ENCODE measurements around the gene DAO. TPM values are rescaled to one million over a fixed set of nuclear protein-coding genes. Genes with fewer than 3 reads are reported as not detected.

DAO gene
- polyA plus RNA-seq, 1 donor from 2014 or later = not detected

DNA sequence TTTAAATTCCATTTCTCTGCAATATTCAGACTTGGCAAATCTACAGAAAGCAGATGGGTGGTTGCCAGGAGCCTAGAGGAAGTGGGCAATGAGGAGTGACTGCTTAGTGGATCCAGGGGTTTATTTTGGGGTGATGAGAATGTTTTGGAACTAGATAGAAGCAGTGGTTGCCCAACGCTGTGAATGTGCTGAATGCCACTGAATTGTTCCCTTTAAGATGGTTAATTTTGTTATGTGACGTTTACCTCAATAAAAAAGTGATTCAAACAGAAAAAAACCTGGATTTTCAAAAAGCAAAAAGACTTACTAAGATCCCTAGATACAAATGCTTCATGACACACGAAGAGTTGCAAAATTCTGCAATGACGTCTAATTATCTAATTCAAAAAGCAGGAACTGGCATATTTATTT lies 34.2 kb downstream of the DAO start:
- H3K36me3 ChIP-seq (ENCODE audit: insufficient read depth, low read length) = peaks cover 10% of the 10 kb centered on the region
- no peaks in the 10 kb centered on the region for H4K20me1 ChIP-seq (ENCODE audit: insufficient read depth)
- no peak overlapping the region for H3K9ac ChIP-seq (ENCODE audit: low read length)
- H3K27ac ChIP-seq (ENCODE audit: low read length) = no peak overlapping the region
- H3K4me3 ChIP-seq (ENCODE audit: low read length) = no peak overlapping the region
- H3K9me2 ChIP-seq (ENCODE audit: insufficient read depth, low read length) = no peaks in the 10 kb centered on the region
- no peak for TF ChIP-seq RAD21 (conservative IDR thresholded peaks at IDR 0.05)
- TF ChIP-seq SMC3 (conservative IDR thresholded peaks at IDR 0.05; ENCODE audit: poor library complexity) = no peak
- TF ChIP-seq POLR2AphosphoS5 (IDR thresholded peaks at IDR 0.05) = no peak
- TF ChIP-seq MXI1 (conservative IDR thresholded peaks at IDR 0.05; ENCODE audit: poor library complexity, severe bottlenecking) = no peak
- TF ChIP-seq, protein P1, sequence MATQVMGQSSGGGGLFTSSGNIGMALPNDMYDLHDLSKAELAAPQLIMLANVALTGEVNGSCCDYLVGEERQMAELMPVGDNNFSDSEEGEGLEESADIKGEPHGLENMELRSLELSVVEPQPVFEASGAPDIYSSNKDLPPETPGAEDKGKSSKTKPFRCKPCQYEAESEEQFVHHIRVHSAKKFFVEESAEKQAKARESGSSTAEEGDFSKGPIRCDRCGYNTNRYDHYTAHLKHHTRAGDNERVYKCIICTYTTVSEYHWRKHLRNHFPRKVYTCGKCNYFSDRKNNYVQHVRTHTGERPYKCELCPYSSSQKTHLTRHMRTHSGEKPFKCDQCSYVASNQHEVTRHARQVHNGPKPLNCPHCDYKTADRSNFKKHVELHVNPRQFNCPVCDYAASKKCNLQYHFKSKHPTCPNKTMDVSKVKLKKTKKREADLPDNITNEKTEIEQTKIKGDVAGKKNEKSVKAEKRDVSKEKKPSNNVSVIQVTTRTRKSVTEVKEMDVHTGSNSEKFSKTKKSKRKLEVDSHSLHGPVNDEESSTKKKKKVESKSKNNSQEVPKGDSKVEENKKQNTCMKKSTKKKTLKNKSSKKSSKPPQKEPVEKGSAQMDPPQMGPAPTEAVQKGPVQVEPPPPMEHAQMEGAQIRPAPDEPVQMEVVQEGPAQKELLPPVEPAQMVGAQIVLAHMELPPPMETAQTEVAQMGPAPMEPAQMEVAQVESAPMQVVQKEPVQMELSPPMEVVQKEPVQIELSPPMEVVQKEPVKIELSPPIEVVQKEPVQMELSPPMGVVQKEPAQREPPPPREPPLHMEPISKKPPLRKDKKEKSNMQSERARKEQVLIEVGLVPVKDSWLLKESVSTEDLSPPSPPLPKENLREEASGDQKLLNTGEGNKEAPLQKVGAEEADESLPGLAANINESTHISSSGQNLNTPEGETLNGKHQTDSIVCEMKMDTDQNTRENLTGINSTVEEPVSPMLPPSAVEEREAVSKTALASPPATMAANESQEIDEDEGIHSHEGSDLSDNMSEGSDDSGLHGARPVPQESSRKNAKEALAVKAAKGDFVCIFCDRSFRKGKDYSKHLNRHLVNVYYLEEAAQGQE (IDR thresholded peaks at IDR 0.05; ENCODE audit: borderline replicate concordance) = no peak
- TF ChIP-seq, protein P2, sequence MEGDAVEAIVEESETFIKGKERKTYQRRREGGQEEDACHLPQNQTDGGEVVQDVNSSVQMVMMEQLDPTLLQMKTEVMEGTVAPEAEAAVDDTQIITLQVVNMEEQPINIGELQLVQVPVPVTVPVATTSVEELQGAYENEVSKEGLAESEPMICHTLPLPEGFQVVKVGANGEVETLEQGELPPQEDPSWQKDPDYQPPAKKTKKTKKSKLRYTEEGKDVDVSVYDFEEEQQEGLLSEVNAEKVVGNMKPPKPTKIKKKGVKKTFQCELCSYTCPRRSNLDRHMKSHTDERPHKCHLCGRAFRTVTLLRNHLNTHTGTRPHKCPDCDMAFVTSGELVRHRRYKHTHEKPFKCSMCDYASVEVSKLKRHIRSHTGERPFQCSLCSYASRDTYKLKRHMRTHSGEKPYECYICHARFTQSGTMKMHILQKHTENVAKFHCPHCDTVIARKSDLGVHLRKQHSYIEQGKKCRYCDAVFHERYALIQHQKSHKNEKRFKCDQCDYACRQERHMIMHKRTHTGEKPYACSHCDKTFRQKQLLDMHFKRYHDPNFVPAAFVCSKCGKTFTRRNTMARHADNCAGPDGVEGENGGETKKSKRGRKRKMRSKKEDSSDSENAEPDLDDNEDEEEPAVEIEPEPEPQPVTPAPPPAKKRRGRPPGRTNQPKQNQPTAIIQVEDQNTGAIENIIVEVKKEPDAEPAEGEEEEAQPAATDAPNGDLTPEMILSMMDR (IDR thresholded peaks at IDR 0.05; ENCODE audit: poor library complexity, severe bottlenecking) = no peak
- TF ChIP-seq EZH2 (IDR thresholded peaks at IDR 0.05; ENCODE audit: borderline replicate concordance, insufficient read depth, low read length, poor library complexity, severe bottlenecking) = no peak
- TF ChIP-seq EP300 (conservative IDR thresholded peaks at IDR 0.05; ENCODE audit: poor library complexity, severe bottlenecking) = no peak
- no peak for TF ChIP-seq TAF1 (IDR thresholded peaks at IDR 0.05; ENCODE audit: low read depth)
- no peak overlapping the region for H3K4me2 ChIP-seq (ENCODE audit: low read length)
- H3K27me3 ChIP-seq (ENCODE audit: insufficient read depth, low read depth, low read length) = no peaks in the 10 kb centered on the region
- H3K79me2 ChIP-seq (replicated peaks; ENCODE audit: insufficient read depth, low read length) = no peaks in the 10 kb centered on the region
- H3K9me3 ChIP-seq (ENCODE audit: low read length) = no peaks in the 10 kb centered on the region
- no peak overlapping the region for H2AFZ ChIP-seq (ENCODE audit: low read depth, low read length)
- H3F3A ChIP-seq (ENCODE audit: insufficient read depth, low read length, poor library complexity, severe bottlenecking) = no peaks in the 10 kb centered on the region

DNA sequence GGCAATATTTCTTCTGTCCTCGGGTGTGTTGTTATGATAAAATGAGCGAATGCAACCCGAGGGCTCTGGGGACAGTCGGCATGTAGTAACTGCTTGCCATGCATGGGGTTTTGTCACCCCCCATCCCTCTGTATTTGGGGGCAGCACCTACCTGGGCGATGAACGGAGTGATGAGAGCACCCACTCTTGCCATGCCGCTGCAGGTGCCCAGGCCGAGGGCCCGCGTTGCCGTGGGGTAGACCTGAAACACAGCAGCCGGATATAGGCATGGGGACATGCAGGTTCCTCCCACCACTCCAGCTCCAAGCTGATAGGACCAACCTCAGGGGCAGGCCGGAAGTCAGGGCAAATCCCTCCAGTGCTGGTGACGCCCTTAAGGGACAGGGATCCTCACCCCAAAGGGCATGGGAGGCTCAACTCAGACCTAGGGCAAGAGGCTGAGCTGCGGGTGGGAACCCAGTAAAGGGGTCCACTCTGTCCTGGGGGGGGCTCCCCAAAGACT lies 35.8 kb downstream of the DAO start:
- Histone ChIP-seq H3K27ac (ENCODE audit: low read length) (no peak overlapping the region), H2AFZ (ENCODE audit: low read depth, low read length) (no peak overlapping the region)

More for the DNA sequence above, 35.8 kb downstream of the DAO start:
- no peaks in the 10 kb centered on the region for H4K20me1 ChIP-seq (ENCODE audit: insufficient read depth)
- no peaks in the 10 kb centered on the region for H3K9me2 ChIP-seq (ENCODE audit: insufficient read depth, low read length)
- no peak overlapping the region for H3K4me3 ChIP-seq (ENCODE audit: low read length)
- no peak for TF ChIP-seq MXI1 (conservative IDR thresholded peaks at IDR 0.05; ENCODE audit: poor library complexity, severe bottlenecking)
- TF ChIP-seq EZH2 (IDR thresholded peaks at IDR 0.05; ENCODE audit: borderline replicate concordance, insufficient read depth, low read length, poor library complexity, severe bottlenecking) = no peak
- no peak for TF ChIP-seq TAF1 (IDR thresholded peaks at IDR 0.05; ENCODE audit: low read depth)
- TF ChIP-seq, protein P2 (IDR thresholded peaks at IDR 0.05; ENCODE audit: poor library complexity, severe bottlenecking) = no peak
- no peak for TF ChIP-seq EP300 (conservative IDR thresholded peaks at IDR 0.05; ENCODE audit: poor library complexity, severe bottlenecking)
- TF ChIP-seq SMC3 (conservative IDR thresholded peaks at IDR 0.05; ENCODE audit: poor library complexity) = no peak
- no peak for TF ChIP-seq POLR2AphosphoS5 (IDR thresholded peaks at IDR 0.05)
- TF ChIP-seq, protein P1 (IDR thresholded peaks at IDR 0.05; ENCODE audit: borderline replicate concordance) = no peak
- no peak for TF ChIP-seq RAD21 (conservative IDR thresholded peaks at IDR 0.05)
- no peaks in the 10 kb centered on the region for H3K27me3 ChIP-seq (ENCODE audit: insufficient read depth, low read depth, low read length)
- no peaks in the 10 kb centered on the region for H3K79me2 ChIP-seq (replicated peaks; ENCODE audit: insufficient read depth, low read length)
- H3K9ac ChIP-seq (ENCODE audit: low read length) = no peak overlapping the region
- no peak overlapping the region for H3K4me2 ChIP-seq (ENCODE audit: low read length)
- H3K9me3 ChIP-seq (ENCODE audit: low read length) = no peaks in the 10 kb centered on the region
- H3K36me3 ChIP-seq (ENCODE audit: insufficient read depth, low read length) = peaks cover 10% of the 10 kb centered on the region
- no peaks in the 10 kb centered on the region for H3F3A ChIP-seq (ENCODE audit: insufficient read depth, low read length, poor library complexity, severe bottlenecking)

Data from neural cell (in vitro differentiated cells).